ENCODE data around the gene SEMA5A. TPM values are rescaled to one million over a fixed set of nuclear protein-coding genes. Genes with fewer than 3 reads are reported as not detected.

SEMA5A gene
- total RNA-seq, 1 donor from 2014 or later = 13.8 TPM

DNA sequence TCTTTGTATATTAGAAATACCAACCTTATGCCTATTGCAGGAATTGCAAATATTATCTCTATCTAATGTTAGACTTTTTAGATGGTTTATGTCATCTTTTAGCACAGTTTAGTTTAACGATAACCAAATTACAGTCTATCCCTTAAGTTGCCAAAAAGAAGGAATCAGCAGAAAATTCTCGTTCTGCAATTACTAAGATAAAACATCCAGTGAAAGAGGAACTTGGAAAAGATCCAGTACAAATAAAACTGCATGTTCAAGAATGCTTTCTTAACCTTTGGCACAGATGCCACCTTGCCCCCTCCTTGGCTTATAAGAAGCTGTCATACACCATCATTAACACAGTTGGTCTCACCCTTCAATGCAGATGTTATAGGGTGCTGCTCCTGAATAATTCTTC, 124.0 kb downstream of the SEMA5A start:
- TF ChIP-seq CTCF (IDR thresholded peaks at IDR 0.05; ENCODE audit: insufficient read depth, low read depth, low read length) (no peak), EZH2 (IDR thresholded peaks at IDR 0.05; ENCODE audit: insufficient read depth, low read length) (no peak)
- Histone ChIP-seq H3K36me3 (ENCODE audit: insufficient read depth, low read length) (no peaks in the 10 kb centered on the region), H3K27me3 (ENCODE audit: insufficient read depth, low read length) (no peaks in the 10 kb centered on the region), H3K4me3 (ENCODE audit: insufficient read depth, low read depth, low read length) (no peak overlapping the region), H3K4me2 (ENCODE audit: low read length) (no peak overlapping the region), H3K4me1 (ENCODE audit: insufficient read depth, low read length) (peaks cover 2% of the 10 kb centered on the region), H4K20me1 (ENCODE audit: insufficient read depth, low read length) (no peaks in the 10 kb centered on the region), H3K9ac (ENCODE audit: low read length) (no peak overlapping the region), H3K27ac (ENCODE audit: low read depth, low read length) (no peak overlapping the region), H2AFZ (ENCODE audit: low read depth, low read length) (no peak overlapping the region), H3K9me3 (ENCODE audit: insufficient read depth, low read depth, low read length) (no peaks in the 10 kb centered on the region), H3K79me2 (ENCODE audit: insufficient read depth, low read length) (no peaks in the 10 kb centered on the region)
- Mint-ChIP-seq H3K36me3 (ENCODE audit: low read depth, unreplicated experiment) (peaks cover 9% of the 10 kb centered on the region), H3K27me3 (ENCODE audit: low read depth, unreplicated experiment) (no peaks in the 10 kb centered on the region), H3K4me1 (ENCODE audit: low read depth, unreplicated experiment) (peaks cover 8% of the 10 kb centered on the region), H3K4me3 (ENCODE audit: unreplicated experiment) (no peak overlapping the region), H3K9me3 (ENCODE audit: unreplicated experiment) (peaks cover 13% of the 10 kb centered on the region), H3K27ac (ENCODE audit: unreplicated experiment) (no peak overlapping the region)
- DNase-seq (ENCODE audit: low read depth) (no peak), FAIRE-seq (no peak)

- H3K36me3 Mint-ChIP-seq (ENCODE audit: low read depth, unreplicated experiment) = peaks cover 9% of the 10 kb centered on the region
- no peak overlapping the region for H3K4me3 Mint-ChIP-seq (ENCODE audit: unreplicated experiment)
- Histone ChIP-seq H3K36me3 (ENCODE audit: insufficient read depth, low read length) (no peaks in the 10 kb centered on the region), H4K20me1 (ENCODE audit: insufficient read depth, low read length) (no peaks in the 10 kb centered on the region), H3K4me3 (ENCODE audit: insufficient read depth, low read depth, low read length) (no peak overlapping the region), H3K4me2 (ENCODE audit: low read length) (no peak overlapping the region), H3K9me3 (ENCODE audit: insufficient read depth, low read depth, low read length) (no peaks in the 10 kb centered on the region), H2AFZ (ENCODE audit: low read depth, low read length) (no peak overlapping the region), H3K9ac (ENCODE audit: low read length) (no peak overlapping the region), H3K27ac (ENCODE audit: low read depth, low read length) (no peak overlapping the region), H3K27me3 (ENCODE audit: insufficient read depth, low read length) (no peaks in the 10 kb centered on the region), H3K79me2 (ENCODE audit: insufficient read depth, low read length) (no peaks in the 10 kb centered on the region), H3K4me1 (ENCODE audit: insufficient read depth, low read length) (peaks cover 2% of the 10 kb centered on the region)
- no peaks in the 10 kb centered on the region for H3K27me3 Mint-ChIP-seq (ENCODE audit: low read depth, unreplicated experiment)
- H3K4me1 Mint-ChIP-seq (ENCODE audit: low read depth, unreplicated experiment) = peaks cover 8% of the 10 kb centered on the region
- no peak overlapping the region for H3K27ac Mint-ChIP-seq (ENCODE audit: unreplicated experiment)
- TF ChIP-seq CTCF (IDR thresholded peaks at IDR 0.05; ENCODE audit: insufficient read depth, low read depth, low read length) = no peak
- TF ChIP-seq EZH2 (IDR thresholded peaks at IDR 0.05; ENCODE audit: insufficient read depth, low read length) = no peak
- H3K9me3 Mint-ChIP-seq (ENCODE audit: unreplicated experiment) = peaks cover 14% of the 10 kb centered on the region
- DNase-seq (ENCODE audit: low read depth) (no peak), FAIRE-seq (no peak)
These were observed 126.1 kb downstream of the SEMA5A start for GRCh38 chr5:9419794-9420193.

GRCh38 chr5:9415566-9415965, 130.3 kb downstream of the SEMA5A start:
- TF ChIP-seq CTCF (IDR thresholded peaks at IDR 0.05; ENCODE audit: insufficient read depth, low read depth, low read length) = no peak
- TF ChIP-seq EZH2 (IDR thresholded peaks at IDR 0.05; ENCODE audit: insufficient read depth, low read length) = no peak
- H2AFZ ChIP-seq (ENCODE audit: low read depth, low read length) = no peak overlapping the region
- no peak for DNase-seq (ENCODE audit: low read depth)
- H3K27me3 Mint-ChIP-seq (ENCODE audit: low read depth, unreplicated experiment) = no peaks in the 10 kb centered on the region
- H3K36me3 Mint-ChIP-seq (ENCODE audit: low read depth, unreplicated experiment) = peaks cover 9% of the 10 kb centered on the region
- H3K36me3 ChIP-seq (ENCODE audit: insufficient read depth, low read length) = no peaks in the 10 kb centered on the region
- no peaks in the 10 kb centered on the region for H4K20me1 ChIP-seq (ENCODE audit: insufficient read depth, low read length)
- no peaks in the 10 kb centered on the region for H3K9me3 ChIP-seq (ENCODE audit: insufficient read depth, low read depth, low read length)
- no peak overlapping the region for H3K27ac ChIP-seq (ENCODE audit: low read depth, low read length)
- FAIRE-seq = no peak
- H3K4me2 ChIP-seq (ENCODE audit: low read length) = no peak overlapping the region
- H3K4me3 ChIP-seq (ENCODE audit: insufficient read depth, low read depth, low read length) = no peak overlapping the region
- H3K9ac ChIP-seq (ENCODE audit: low read length) = no peak overlapping the region
- no peak overlapping the region for H3K4me3 Mint-ChIP-seq (ENCODE audit: unreplicated experiment)
- no peaks in the 10 kb centered on the region for H3K4me1 ChIP-seq (ENCODE audit: insufficient read depth, low read length)
- H3K9me3 Mint-ChIP-seq (ENCODE audit: unreplicated experiment) = peaks cover 11% of the 10 kb centered on the region
- no peaks in the 10 kb centered on the region for H3K79me2 ChIP-seq (ENCODE audit: insufficient read depth, low read length)
- no peak overlapping the region for H3K27ac Mint-ChIP-seq (ENCODE audit: unreplicated experiment)
- no peaks in the 10 kb centered on the region for H3K4me1 Mint-ChIP-seq (ENCODE audit: low read depth, unreplicated experiment)
- no peaks in the 10 kb centered on the region for H3K27me3 ChIP-seq (ENCODE audit: insufficient read depth, low read length)

Measured in astrocyte (in vitro differentiated cells and primary cell).